ENCODE results near the gene SLC9B1.
"Not testable (repeated sequence)": the region's sequence is repeated elsewhere in the genome, so short reads cannot be mapped to it uniquely, and the experiment has no call there.

SLC9B1 gene

DNA sequence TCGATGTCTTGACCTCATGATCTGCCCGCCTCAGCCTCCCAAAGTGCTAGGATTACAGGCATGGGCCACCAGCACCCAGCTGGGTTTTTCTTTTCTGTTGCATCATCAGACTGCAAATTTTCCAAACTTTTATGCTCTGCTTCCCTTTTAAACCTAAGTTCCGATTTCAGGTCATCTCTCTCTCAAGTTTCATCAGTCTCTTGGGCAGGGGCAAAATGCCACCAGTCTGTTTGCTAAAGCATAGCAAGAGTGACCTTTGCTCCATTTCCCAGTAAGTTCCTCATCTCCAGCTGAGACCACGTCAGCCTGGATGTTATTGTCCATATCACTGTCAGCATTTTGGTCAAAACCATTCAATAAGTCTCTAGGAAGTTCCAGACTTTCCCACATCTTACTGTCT lies 141.2 kb downstream of the SLC9B1 start:
- DNase-seq (ENCODE audit: low read depth), result peak; percentile 86

DNA sequence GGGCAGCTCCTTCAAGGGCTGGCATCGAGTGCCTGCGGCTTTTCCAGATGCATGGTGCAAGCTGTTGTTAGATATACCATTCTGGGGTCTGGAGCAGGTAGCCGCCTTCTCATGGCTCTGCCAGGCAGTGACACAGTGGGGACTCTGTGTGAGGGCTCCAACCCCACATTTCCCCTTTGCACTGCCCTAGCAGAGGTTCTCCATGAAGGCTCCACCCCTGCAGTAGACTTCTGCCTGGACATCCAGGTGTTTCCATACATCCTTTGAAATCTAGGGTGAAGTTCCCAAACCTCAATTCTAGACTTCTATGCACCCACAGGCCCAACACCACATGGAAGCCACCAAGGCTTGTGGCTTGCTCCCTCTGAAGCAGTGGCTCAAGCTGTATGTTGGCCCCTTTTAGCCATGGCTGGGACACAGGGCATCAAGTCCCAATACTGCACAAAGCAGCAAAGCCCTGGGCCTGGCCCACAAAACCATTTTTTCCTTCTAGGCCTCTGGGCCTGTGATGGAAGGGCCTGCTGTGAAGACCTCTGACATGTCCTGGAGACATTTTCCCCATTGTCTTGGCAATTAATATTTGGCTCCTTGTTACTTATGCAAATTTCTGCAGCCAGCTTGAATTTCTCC lies 141.9 kb downstream of the SLC9B1 start:
- not testable (repeated sequence) for DNase-seq (ENCODE audit: low read depth)

DNA sequence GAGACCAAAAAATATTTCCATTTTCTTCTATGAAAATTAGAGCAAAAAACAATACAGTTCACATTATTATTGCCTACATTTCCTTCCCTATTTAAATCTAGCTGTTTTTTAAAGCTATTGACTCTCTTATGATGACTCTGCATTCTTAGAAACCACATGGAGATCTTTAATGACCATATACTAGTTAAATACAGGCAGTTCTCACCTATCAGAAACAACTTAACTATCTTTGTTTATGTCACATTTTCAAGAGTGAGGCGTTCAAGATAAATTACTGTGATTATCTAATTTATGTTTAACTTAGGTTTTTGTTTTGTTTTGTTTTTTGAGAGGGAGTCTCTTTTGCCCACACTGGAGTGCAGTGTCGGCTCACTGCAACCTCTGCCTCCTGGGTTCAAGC lies 147.7 kb downstream of the SLC9B1 start:
- no peak for DNase-seq (ENCODE audit: low read depth)

DNA sequence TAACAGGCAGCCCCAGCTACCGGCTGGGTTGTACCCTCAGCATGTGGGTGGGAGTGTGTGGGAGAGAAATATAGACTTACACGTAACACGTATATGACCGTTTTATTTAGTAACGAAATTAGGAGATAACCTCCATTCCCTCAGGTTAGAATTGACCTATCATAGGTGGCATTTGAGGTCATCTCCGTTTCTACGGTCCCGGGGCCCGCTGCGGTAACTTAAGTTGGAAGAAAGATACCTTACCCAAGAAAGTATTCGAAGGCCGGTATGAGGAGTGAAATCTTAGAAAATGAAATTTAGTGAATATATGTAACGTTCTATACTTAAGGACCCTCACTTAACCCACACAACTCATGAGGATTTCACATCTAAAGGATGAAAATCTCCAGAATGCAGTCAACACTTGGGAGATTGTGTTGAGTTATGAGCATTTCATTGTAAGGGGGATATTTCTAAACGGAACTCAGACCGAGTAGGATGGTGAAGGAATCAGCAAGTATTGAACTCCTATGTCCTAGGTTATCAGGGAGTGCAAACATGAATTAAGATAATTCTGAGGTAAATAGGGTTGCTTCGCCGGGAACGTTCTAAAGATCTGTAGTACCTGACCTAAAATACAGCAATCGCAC lies 149.8 kb downstream of the SLC9B1 start:
- no peak for DNase-seq (ENCODE audit: low read depth)

DNA sequence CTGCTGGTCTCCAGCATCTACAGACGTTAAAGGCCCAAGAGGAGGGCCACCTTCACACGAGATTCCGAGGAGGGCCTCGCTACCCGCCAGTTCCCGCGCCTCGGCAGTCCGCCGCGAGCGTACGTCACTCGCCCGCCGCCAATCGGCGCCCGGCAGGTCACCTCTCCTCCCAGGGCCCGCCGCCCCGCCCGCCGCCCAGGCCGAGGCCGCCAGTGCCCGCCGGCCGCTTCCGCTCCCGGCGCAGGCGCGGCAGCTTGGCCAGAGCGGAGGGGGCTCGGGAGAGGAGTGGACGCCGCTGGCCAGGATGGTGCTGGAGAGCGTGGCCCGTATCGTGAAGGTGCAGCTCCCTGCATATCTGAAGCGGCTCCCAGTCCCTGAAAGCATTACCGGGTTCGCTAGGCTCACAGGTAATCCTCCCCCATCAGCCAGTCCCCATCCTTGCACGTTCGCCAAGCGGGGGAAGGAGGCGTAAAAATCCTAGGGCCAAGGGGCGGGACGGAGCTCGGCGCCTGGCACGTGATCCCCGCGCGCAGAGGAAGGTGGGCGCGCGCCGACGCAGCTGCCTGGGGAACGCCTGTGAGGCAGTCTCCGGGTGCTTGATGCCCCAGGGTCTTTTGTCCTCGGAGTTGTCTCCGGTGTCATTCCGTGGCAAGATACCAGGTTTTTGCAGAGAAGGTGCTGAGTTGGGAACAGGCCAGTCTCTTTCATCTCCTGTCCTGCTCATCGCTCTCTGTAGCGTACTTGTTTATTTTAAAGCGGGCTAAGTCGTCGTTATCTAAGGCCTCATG lies 150.5 kb downstream of the SLC9B1 start, which contains the start of gene CISD2:
CISD2 (plus strand) TSS at position 212 of the 788 bp plus-strand sequence; CDS start at position 305, 93 bp downstream.
- peak; percentile 90 for DNase-seq (ENCODE audit: low read depth)

DNA sequence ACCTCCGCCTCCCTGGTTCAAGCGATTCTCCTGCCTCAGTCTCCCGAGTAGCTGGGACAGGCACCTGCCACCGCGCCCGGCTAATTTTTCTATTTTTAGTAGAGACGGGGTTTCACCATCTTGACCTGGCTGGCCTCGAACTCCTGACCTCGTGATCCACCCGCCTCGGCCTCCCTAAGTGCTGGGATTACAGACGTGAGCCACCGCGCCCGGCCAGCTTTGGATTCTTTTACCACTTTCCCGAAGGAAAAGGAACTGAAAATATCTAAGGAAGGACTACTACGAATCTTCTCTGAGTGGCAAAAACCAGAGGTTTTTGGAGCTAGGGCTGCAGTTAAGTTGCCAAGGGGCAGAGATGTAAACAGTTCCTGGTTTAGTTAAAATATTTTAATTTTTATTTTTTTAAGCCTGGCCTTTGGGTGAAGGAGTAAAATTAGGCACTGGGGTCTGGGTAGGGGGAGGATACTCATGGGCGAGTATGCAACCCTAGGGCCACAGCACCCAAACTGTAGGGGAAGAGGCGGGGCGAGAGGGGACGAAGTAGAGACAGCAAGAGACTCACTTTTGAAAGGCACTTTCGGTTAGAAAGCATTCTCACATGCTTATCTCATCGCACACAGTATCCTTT lies 151.2 kb downstream of the SLC9B1 start:
- no peak for DNase-seq (ENCODE audit: low read depth)

DNA sequence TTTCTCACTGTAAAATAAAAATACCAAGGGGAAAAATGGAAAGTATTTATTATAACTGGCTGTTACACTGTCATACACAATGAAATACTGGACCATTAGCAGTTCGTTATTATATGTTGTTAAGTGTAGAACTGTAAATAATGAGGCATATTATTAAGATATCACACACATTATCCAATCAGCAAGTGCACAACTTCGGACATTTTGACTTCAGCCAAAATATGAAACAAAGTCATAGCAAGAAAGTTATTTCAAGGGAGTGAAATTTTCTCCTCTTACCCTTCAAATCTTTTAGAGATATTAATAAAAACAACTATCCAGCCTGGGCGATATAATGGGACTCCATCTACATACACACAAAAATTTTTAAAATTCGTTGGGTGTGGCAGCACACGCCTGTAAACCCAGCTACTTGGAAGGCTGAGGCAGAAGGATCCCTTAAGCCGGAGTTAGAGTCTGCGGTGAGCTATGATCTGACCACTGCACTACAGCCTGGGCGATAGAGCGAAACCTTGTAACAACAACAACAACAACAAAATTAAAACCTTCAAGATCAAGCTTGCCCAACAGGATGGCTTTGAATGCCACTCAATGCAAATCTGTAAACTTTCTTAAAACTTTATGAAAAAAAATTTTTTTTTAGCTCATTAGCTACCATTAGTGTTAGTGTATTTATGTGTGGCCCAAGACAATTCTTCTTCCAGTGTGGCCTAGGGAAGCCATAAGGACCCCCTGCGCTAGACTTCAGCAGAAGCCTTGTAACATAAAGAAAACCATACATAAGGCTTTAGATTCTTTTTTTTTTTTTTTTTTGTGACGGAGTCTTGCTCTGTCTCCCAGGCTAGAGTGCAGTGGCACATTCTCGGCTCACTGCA lies 152.0 kb downstream of the SLC9B1 start:
- DNase-seq (ENCODE audit: low read depth), result no peak

DNA sequence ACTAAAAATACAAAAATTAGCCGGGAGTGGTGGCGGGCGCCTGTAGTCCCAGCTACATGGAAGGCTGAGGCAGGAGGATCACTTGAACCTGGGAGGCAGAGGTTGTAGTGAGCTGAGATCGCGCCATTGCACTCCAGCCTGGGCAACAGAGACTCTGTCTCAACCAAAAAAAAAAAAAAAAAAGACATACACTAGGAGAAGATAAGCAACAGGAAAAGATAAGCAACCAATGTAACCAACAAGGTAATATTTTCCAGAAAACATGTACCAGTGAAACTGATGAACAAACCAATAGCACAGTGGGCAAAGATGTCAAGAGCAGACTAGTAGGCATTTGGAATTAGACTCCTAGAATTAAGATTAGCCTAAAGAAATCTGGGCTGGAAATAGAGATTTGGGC lies 154.2 kb downstream of the SLC9B1 start:
- not testable (repeated sequence) for DNase-seq (ENCODE audit: low read depth)

DNA sequence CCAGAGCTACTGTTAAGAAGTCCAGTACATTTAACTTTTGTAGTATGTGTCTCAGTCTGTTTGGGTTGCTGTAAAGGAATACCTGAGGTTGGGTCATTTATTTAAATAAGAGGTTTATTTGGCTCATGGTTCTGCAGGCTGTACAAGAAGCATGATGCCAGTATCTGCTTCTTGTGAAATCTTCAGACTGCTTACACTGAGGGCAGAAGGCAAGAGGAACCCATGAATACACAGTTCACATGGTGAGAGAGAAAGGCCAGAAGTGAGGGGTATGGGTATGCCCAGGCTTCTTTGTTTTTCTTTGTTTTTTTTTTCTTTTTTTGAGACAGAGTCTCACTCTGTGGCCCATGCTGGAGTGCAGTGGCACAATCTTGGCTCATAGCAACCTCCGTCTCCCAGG lies 156.8 kb downstream of the SLC9B1 start:
- DNase-seq (ENCODE audit: low read depth), result no peak

DNA sequence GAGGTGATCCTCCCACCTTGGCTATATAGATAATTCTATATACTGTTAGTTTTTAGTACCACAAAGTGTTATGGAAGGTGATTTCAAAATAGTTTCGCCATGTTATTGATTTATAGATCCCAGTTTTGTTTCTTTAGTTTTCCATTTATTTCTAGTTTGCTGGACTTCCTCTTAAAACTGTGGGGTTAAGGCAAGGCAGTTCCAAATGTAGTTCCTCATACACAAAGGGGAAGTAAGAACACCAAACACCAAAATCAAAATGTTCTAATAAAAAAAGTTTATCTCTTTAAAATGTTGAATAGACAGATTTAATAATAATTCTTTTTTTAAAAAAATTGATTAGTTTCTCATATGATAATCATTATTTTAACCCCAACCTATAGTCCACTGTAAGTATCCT lies 157.5 kb downstream of the SLC9B1 start:
- no peak for DNase-seq (ENCODE audit: low read depth)

DNA sequence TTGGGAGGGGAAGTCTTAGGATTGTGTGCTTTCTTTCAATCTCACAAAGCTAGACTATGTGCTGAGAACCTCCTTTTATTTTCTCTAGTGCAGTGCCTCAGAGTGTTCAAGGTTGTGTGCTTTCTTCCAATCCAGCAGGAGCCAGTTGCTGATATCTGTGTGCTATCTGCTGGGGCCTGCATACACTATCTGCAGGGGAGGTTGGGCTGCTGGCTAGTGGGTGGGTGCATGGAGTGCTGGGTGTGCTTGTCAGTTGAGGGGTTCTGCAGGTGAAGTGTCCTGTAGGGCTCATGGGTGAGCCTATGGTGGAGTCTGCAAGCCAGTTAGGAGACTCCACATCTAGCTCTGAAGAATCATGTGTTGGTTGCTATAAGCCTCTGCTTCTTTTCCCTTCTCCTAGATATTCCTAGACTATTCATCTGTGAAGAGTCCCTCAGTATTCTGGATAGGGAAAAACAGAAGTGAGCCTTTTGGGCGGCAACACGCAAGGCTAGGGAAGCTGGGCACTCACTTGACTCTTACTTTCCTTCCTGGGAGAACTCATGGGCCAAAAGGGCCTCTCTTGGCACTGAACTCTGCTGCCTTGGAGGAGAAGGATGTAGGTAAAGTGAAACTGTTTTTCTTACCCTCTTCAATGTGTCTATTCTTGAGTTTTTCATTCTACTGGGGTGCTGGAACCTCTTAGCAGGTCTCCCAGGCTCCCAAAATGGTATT lies 158.7 kb downstream of the SLC9B1 start:
- DNase-seq (ENCODE audit: low read depth), result no peak

DNA sequence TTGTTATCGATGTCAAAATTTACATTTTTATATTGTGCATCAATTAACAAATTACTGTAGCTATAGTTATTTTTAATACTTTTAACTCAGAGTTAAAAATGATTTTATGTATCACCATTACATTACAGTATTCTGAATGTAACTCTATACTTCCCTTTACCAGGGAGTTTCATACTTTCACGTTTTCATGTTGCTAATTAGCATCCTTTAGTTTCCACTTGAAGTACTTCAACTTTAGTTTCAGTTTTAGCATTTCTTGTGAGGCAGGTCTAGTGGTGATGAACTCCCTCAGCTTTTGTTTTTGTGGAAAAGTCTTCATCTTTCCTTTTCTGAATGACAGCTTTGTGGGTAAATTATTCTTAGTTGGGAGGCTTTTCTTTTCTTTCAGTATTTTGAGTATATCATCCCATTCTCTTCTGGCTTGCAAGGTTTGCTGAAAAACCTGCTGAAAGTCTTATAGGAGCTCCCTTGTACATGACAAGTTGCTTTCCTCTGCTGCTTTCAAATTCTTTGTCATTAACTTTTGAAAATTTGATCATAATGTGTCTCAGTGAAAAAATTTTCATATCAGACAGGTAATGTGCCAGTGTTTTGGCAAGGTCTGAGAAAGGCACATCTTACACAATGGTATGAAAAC lies 160.6 kb downstream of the SLC9B1 start:
- no peak for DNase-seq (ENCODE audit: low read depth)
